Heart right ventricle (tissue), 16 donors: ENCODE data around the gene HTR1B. TPM values are rescaled to one million over a fixed set of nuclear protein-coding genes. Genes with fewer than 3 reads are reported as not detected.

ENCODE experiments used
- ATAC-seq, 8 donors: fragments of 200-7000 bp; cut with Tn5 transposase; one replicate each; pipeline ENCODE4 v1.9.1; 2020; ENCODE audit warnings: mild to moderate bottlenecking in 8 of 8, moderate library complexity in 8 of 8, moderate number of reproducible peaks in 1 of 8
- DNase-seq, 2 donors: peaks; one replicate each; pipeline ENCODE4 v3.0.0-alpha.2; 2020
- H3K27ac ChIP-seq, 10 donors: fragments of 200-600 bp; sonication (generic) in 2 of 10; one replicate each; pipeline versions ENCODE4 v1.5.0 to v1.8.0; 2020 to 2022; ENCODE audit warnings: mild to moderate bottlenecking in 3 of 10
- H3K27me3 ChIP-seq, 7 donors: fragments of 200-600 bp; one replicate each; pipeline ENCODE4 v1.8.0; 2021 to 2022; ENCODE audit warnings: mild to moderate bottlenecking in 2 of 7
- H3K36me3 ChIP-seq, 9 donors: fragments of 200-600 bp; sonication (generic) in 1 of 9; one replicate each; pipeline versions ENCODE4 v1.5.0 to v1.8.0; 2020 to 2022; ENCODE audit warnings: mild to moderate bottlenecking in 2 of 9
- H3K4me1 ChIP-seq, 9 donors: fragments of 200-600 bp; sonication (generic) in 1 of 9; one replicate each; pipeline versions ENCODE4 v1.5.0 to v1.8.0; 2020 to 2022; ENCODE audit warnings: mild to moderate bottlenecking in 4 of 9
- H3K4me3 ChIP-seq, 10 donors: fragments of 200-600 bp; sonication (generic) in 2 of 10; one replicate each; pipeline versions ENCODE4 v1.5.0 to v1.8.0; 2020 to 2022; ENCODE audit warnings: mild to moderate bottlenecking in 7 of 10, moderate library complexity in 2 of 10
- H3K9me3 ChIP-seq, 11 donors: fragments of 200-600 bp in 10 of 11; sonication (generic) in 2 of 11; one replicate each; pipeline versions ENCODE4 v1.5.0 to v1.8.0; 2013 to 2022; ENCODE audit warnings: mild to moderate bottlenecking in 2 of 11, control low read depth in 1 of 11, moderate library complexity in 1 of 11
- CTCF ChIP-seq, 9 donors: fragments of 200-600 bp; sonication (generic) in 2 of 9; IDR thresholded peaks; one replicate each; pipeline versions ENCODE4 v1.5.0 to v1.8.0; 2021 to 2022; ENCODE audit warnings: antibody characterized with exemption in 9 of 9, mild to moderate bottlenecking in 5 of 9, moderate library complexity in 1 of 9
- WGBS, 2 donors: extraction: QIAGEN DNeasy Blood & Tissue Kit; methylation state at CpG; one replicate each; pipeline ENCODE4 v1.1.7; 2013; ENCODE audit warnings: inconsistent platforms in 1 of 2; 5-methylcytosine and 5-hydroxymethylcytosine counted together
- intact Hi-C, 10 donors: fragments of 100-400 bp; cut with DNase I; formaldehyde crosslinking; loops; one replicate each; pipeline versions ENCODE4 v1.11.1 to v1.14.2; 2022
- polyA plus RNA-seq, 2 donors: library from polyadenylated mRNA; stranded (reverse); fragments of 200-250 nt; gene quantifications; one replicate each; pipeline ENCODE4 v1.2.3, GENCODE V29; 2013
- total RNA-seq, 10 donors: library from RNA; stranded (reverse); fragmentation: NEBNext Ultra II Directional in 3 of 10; extraction: Animal tissue kit (Norgen Biotek cat#: 25700) in 3 of 10; gene quantifications; one replicate each; pipeline versions ENCODE4 v1.2.1 to v1.2.4, GENCODE V29; 2021 to 2023
- donor health status: Arrhythmogenic right ventricular cardiomyopathy.
- donor health status: ischemic (EF 13 %, LVEDD 7.1; RV severe dilation, severe dysfunction).
- donor health status: healthy with polysubstance abuse.
- donor health status: DM: no; HTN: yes; CAD: no.
- donor health status: DM: no; HTN: no; CAD: no.
- donor health status: ischemic (EF 25% LVEDD 6.9; RV normal size, moderate dysfunction).
- donor health status: ischemic (EF 25% LVEDD 5.7; RV mildly dilated, moderate dysfunction).
- donor health status: healthy.
- donor health status: DM: yes; HTN: yes; CAD: no.
- donor health status: Ischemic cardiomyopathy.
- donor health status: ischemic (EF 35%, LVEDD 5.7; RV mildly dilated, moderate dysfunction).
- donor health status: nonischemic (EF 11% LVEDD 7.7; RV severe dilation, severe dysfunction).
- donor health status: DM: yes; HTN: yes; CAD: no.
- donor health status: PGD.
- donor health status: ischemic (EF 29% LVEDD 5.4; RV normal size, mild dysfunction).
- donor health status: nonischemic (EF 23%, LVEDD 6.1; RV moderate dilation, normal function).

HTR1B gene
- total and polyA plus RNA-seq, 12 donors: 0.12 to 0.13 TPM; not detected in 10

DNA sequence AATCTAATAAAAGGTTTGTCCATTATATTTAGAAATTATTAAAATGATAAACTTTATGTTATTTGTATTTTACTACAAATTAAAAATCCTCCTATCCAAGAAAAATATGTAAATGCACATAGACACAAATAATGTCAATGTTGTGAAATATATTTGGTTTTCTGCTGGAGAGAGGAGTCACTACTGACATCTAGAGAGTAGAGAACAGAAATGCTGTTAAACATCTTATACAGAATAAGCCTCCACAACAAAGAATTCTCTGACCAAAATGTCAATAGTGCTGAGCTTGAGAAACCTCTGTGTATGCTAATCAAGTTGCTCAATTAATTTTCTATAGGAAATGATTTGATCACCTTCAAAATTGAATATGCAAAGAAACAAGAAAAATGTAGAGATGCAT is 12.4 kb downstream of the HTR1B start:
- DNase-seq (no peak), ATAC-seq (peak in 1 of 8 donors; percentile 49)
- Histone ChIP-seq H3K27me3 (no peaks in the 10 kb centered on the region), H3K4me1 (no peaks in the 10 kb centered on the region), H3K36me3 (no peaks in the 10 kb centered on the region), H3K4me3 (no peak overlapping the region), H3K9me3 (no peaks in the 10 kb centered on the region), H3K27ac (no peak overlapping the region)
- TF ChIP-seq CTCF (IDR thresholded peaks at IDR 0.05): peak in 6 of 9 donors; percentile 22 to 50 (median 38)
- intact Hi-C loops: loop anchor here in 7 of 10 donors (10.0 kb wide), 4 partner anchors 116 to 1556 kb away; no protein-coding TSS in a partner anchor

- H3K9me3 ChIP-seq: peaks cover 0 to 17% (median 0%) of the 10 kb centered on the region in 11 donors
- DNase-seq: no peak
- 47 to 58% methylated on average over 3 of the region's 3 CpGs for WGBS, 2 donors
- no peak for ATAC-seq
- no peaks in the 10 kb centered on the region for H3K27me3 ChIP-seq
- TF ChIP-seq CTCF (IDR thresholded peaks at IDR 0.05): no peak
- H3K27ac ChIP-seq: no peak overlapping the region
- no peak overlapping the region for H3K4me3 ChIP-seq
- no peaks in the 10 kb centered on the region for H3K4me1 ChIP-seq
- intact Hi-C loops: no loop called here
- H3K36me3 ChIP-seq: no peaks in the 10 kb centered on the region
Measured at GRCh38 chr6:77448546-77448945, 14.7 kb downstream of the HTR1B start.

DNA sequence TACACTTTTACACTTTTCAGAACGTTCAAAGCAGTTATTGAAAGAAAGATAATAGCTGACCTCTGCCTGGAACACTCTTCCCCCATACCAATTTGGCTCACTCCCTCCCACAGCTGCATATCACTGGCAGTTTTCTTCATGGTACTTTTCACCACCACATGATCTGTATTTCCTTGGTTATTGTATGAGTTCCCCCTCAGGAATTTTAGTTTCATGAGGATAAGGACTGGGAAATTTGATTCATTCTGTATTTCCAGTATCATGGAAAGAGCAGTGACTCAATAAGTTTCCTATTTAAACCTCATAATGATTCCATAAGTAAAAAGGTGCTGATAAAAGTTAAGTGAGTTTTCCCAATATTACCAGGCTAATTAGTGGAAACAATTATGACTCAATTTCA is 16.0 kb downstream of the HTR1B start:
- intact Hi-C loops: no loop called here

GRCh38 chr6:77446249-77446648 is 17.0 kb downstream of the HTR1B start:
- WGBS, 2 donors: 92 to 96% methylated on average over 1 of the region's 1 CpG
- no peak for TF ChIP-seq CTCF (IDR thresholded peaks at IDR 0.05)
- ATAC-seq (no peak), DNase-seq (no peak)
- Histone ChIP-seq H3K36me3 (no peaks in the 10 kb centered on the region), H3K27ac (no peak overlapping the region), H3K27me3 (no peaks in the 10 kb centered on the region), H3K9me3 (peaks cover 0 to 17% (median 0%) of the 10 kb centered on the region in 11 donors), H3K4me3 (no peak overlapping the region), H3K4me1 (no peaks in the 10 kb centered on the region)
- intact Hi-C loops: no loop called here

More for the DNA sequence above, 16.0 kb downstream of the HTR1B start:
- Histone ChIP-seq H3K9me3 (peaks cover 0 to 17% (median 0%) of the 10 kb centered on the region in 11 donors), H3K4me3 (no peak overlapping the region), H3K27me3 (no peaks in the 10 kb centered on the region), H3K36me3 (no peaks in the 10 kb centered on the region), H3K27ac (no peak overlapping the region), H3K4me1 (no peaks in the 10 kb centered on the region)
- WGBS, 2 donors: 4 to 9% methylated on average over 1 of the region's 1 CpG
- DNase-seq (no peak), ATAC-seq (no peak)
- no peak for TF ChIP-seq CTCF (IDR thresholded peaks at IDR 0.05)
